Trophoblast cell (in vitro differentiated cells and primary cell): ENCODE results near the gene ATP1A1.

Experiments
- DNase-seq, 2 donors: peaks; one replicate each; pipeline ENCODE4 v3.0.0-alpha.2; 2016
- H2AFZ ChIP-seq: 2 replicates; pipeline ENCODE4 v1.6.1; 2013; ENCODE audit warnings: low read length, moderate library complexity, mild to moderate bottlenecking; ENCODE audit not compliant: insufficient read depth, poor library complexity
- H2AK5ac ChIP-seq: 2 replicates; pipeline ENCODE4 v1.6.1; 2013; ENCODE audit warnings: mild to moderate bottlenecking, low read length
- H2BK120ac ChIP-seq: 2 replicates; pipeline ENCODE4 v1.6.1; 2013; ENCODE audit warnings: low read length, mild to moderate bottlenecking, moderate library complexity; ENCODE audit not compliant: insufficient read depth, poor library complexity
- H2BK12ac ChIP-seq: 2 replicates; pipeline ENCODE4 v1.6.1; 2013; ENCODE audit warnings: mild to moderate bottlenecking, low read length, moderate library complexity
- H2BK5ac ChIP-seq: 2 replicates; pipeline ENCODE4 v1.6.1; 2013; ENCODE audit warnings: low read length, low read depth, moderate library complexity, mild to moderate bottlenecking; ENCODE audit not compliant: poor library complexity
- H3K14ac ChIP-seq: 2 replicates; pipeline ENCODE4 v1.6.1; 2013; ENCODE audit warnings: mild to moderate bottlenecking, low read length
- H3K18ac ChIP-seq: 2 replicates; pipeline ENCODE4 v1.6.1; 2013; ENCODE audit warnings: mild to moderate bottlenecking, low read length
- H3K23ac ChIP-seq: 2 replicates; pipeline ENCODE4 v1.6.1; 2013; ENCODE audit warnings: low read length
- H3K27ac ChIP-seq: 2 replicates; pipeline ENCODE4 v1.5.1; 2013; ENCODE audit warnings: low read depth, mild to moderate bottlenecking, inconsistent platforms, low read length, moderate library complexity
- H3K27me3 ChIP-seq: 2 replicates; pipeline ENCODE4 v1.6.1; 2013; ENCODE audit warnings: inconsistent platforms, mild to moderate bottlenecking, low read length, moderate library complexity; ENCODE audit not compliant: insufficient read depth
- H3K36me3 ChIP-seq, 2 experiments: 1 replicate in 1 of 2; 2 replicates in 1 of 2; pipeline ENCODE4 v1.6.1; 2013; ENCODE audit warnings: low read length in 2 of 2, mild to moderate bottlenecking in 2 of 2, moderate library complexity in 1 of 2; ENCODE audit not compliant: insufficient read depth in 2 of 2, control insufficient read depth in 1 of 2
- H3K4ac ChIP-seq: 2 replicates; pipeline ENCODE4 v1.6.1; 2013; ENCODE audit warnings: low read depth, mild to moderate bottlenecking, low read length, moderate library complexity
- H3K4me1 ChIP-seq, 2 experiments: 1 replicate in 1 of 2; 2 replicates in 1 of 2; pipeline ENCODE4 v1.6.1; 2013; ENCODE audit warnings: low read length in 2 of 2, mild to moderate bottlenecking in 2 of 2, moderate library complexity in 1 of 2; ENCODE audit not compliant: insufficient read depth in 2 of 2, control insufficient read depth in 1 of 2
- H3K4me2 ChIP-seq: 2 replicates; pipeline ENCODE4 v1.6.1; 2013; ENCODE audit warnings: inconsistent platforms, mild to moderate bottlenecking, low read length, moderate library complexity
- H3K4me3 ChIP-seq: 2 replicates; pipeline ENCODE4 v1.5.1; 2013; ENCODE audit warnings: mild to moderate bottlenecking, low read depth, low read length, inconsistent platforms
- H3K79me1 ChIP-seq: one replicate; pipeline ENCODE4 v1.6.1; 2013; ENCODE audit warnings: low read length
- H3K79me2 ChIP-seq: 2 replicates; pipeline ENCODE4 v1.6.1; 2013; ENCODE audit warnings: low read length, mild to moderate bottlenecking; ENCODE audit not compliant: control insufficient read depth, insufficient read depth, poor library complexity
- H3K9ac ChIP-seq: 2 replicates; pipeline ENCODE4 v1.6.1; 2013; ENCODE audit warnings: mild to moderate bottlenecking, low read length
- H3K9me3 ChIP-seq: 2 replicates; pipeline ENCODE4 v1.6.1; 2013; ENCODE audit warnings: low read depth, mild to moderate bottlenecking, control low read depth, inconsistent platforms, low read length; ENCODE audit not compliant: insufficient read depth
- H4K12ac ChIP-seq: 2 replicates; pipeline ENCODE4 v1.6.1; 2013; ENCODE audit warnings: low read depth, mild to moderate bottlenecking, low read length, moderate library complexity
- H4K8ac ChIP-seq: 2 replicates; pipeline ENCODE4 v1.6.1; 2013; ENCODE audit warnings: low read depth, mild to moderate bottlenecking, low read length, moderate library complexity
- H4K91ac ChIP-seq: one replicate; pipeline ENCODE4 v1.6.1; 2013; ENCODE audit warnings: low read depth, mild to moderate bottlenecking, low read length, moderate library complexity
- WGBS: extraction: QIAGEN DNeasy Blood & Tissue Kit; methylation state at CpG from one replicate; pipeline ENCODE4 v1.1.7; 2013; ENCODE audit warnings: missing lambda C conversion rate; ENCODE audit not compliant: insufficient read length, insufficient coverage; ENCODE audit errors: extremely low coverage; 5-methylcytosine and 5-hydroxymethylcytosine counted together

The ATP1A1 gene

DNA sequence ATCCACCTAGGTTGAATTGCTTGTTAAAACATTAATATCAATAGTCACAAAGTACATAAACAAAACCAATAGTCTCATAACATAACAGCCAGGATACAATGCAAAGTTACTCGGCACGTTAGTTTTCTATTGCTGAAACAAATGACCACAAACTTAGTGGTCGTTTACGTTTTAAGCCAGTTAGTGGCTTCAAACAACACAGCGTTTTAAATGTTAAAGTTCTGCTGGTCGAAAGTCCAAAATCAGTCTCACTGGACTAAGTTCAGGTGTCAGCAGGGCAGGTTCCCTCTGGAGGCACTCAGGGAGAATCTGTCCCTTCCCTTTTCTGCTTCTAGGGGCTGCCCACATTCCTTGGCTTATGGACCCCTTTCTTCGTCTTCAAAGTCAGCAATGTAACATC, 35.6 kb upstream of the ATP1A1 start:
- no CpG with 5 or more reads among the region's 7 CpGs for WGBS
- no peak overlapping the region for H3K4me2 ChIP-seq

DNA sequence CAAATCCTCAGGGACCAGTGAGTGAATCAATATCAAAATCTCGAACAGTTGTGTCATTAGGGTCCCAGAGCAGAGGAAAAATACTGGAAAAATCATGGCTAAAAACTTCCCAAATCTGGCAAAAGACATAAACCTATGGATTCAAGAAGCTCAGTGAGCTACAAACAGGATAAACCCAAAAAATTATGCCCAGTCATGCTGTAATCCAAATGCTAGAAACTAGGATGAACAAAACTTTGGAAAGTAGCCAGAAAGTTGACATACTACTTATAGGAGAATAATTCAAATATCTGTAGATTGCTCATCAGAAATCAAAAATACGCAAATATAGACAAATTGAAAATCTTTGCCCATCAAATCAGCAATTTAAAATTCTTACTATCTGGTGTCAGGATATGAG, 34.6 kb upstream of the ATP1A1 start:
- no peak overlapping the region for H2BK120ac ChIP-seq
- no peak overlapping the region for H3K27ac ChIP-seq
- no peak overlapping the region for H3K9ac ChIP-seq
- no peak overlapping the region for H2BK12ac ChIP-seq
- H3K36me3 ChIP-seq: no peaks in the 10 kb centered on the region
- no peak overlapping the region for H3K14ac ChIP-seq
- no peaks in the 10 kb centered on the region for H3K9me3 ChIP-seq
- no peak overlapping the region for H3K4ac ChIP-seq
- no peak for DNase-seq
- H3K79me2 ChIP-seq: no peaks in the 10 kb centered on the region
- H2BK5ac ChIP-seq: no peak overlapping the region
- H3K79me1 ChIP-seq: no peaks in the 10 kb centered on the region
- H3K4me2 ChIP-seq: no peak overlapping the region
- H3K4me3 ChIP-seq: no peak overlapping the region
- no peaks in the 10 kb centered on the region for H3K27me3 ChIP-seq
- H4K8ac ChIP-seq: no peak overlapping the region
- no peak overlapping the region for H2AFZ ChIP-seq
- no peak overlapping the region for H4K12ac ChIP-seq
- no peak overlapping the region for H4K91ac ChIP-seq
- WGBS: no CpG with 5 or more reads among the region's 2 CpGs
- H3K18ac ChIP-seq: no peak overlapping the region
- H2AK5ac ChIP-seq: no peak overlapping the region
- peaks cover 0 to 3% of the 10 kb centered on the region in 2 experiments for H3K4me1 ChIP-seq
- no peak overlapping the region for H3K23ac ChIP-seq

More for the DNA sequence above, 35.6 kb upstream of the ATP1A1 start:
- Histone ChIP-seq H2AK5ac (no peak overlapping the region), H4K8ac (no peak overlapping the region), H3K27ac (no peak overlapping the region), H3K14ac (no peak overlapping the region), H3K18ac (no peak overlapping the region), H3K4ac (no peak overlapping the region), H3K23ac (no peak overlapping the region), H2BK5ac (no peak overlapping the region), H3K9ac (no peak overlapping the region), H4K12ac (no peak overlapping the region), H3K9me3 (no peaks in the 10 kb centered on the region), H3K79me1 (no peaks in the 10 kb centered on the region), H2AFZ (no peak overlapping the region), H3K4me1 (peaks cover 0 to 3% of the 10 kb centered on the region in 2 experiments), H3K79me2 (no peaks in the 10 kb centered on the region), H3K4me3 (no peak overlapping the region), H3K36me3 (no peaks in the 10 kb centered on the region), H3K27me3 (no peaks in the 10 kb centered on the region), H2BK120ac (no peak overlapping the region), H2BK12ac (no peak overlapping the region), H4K91ac (no peak overlapping the region)
- DNase-seq: no peak

DNA sequence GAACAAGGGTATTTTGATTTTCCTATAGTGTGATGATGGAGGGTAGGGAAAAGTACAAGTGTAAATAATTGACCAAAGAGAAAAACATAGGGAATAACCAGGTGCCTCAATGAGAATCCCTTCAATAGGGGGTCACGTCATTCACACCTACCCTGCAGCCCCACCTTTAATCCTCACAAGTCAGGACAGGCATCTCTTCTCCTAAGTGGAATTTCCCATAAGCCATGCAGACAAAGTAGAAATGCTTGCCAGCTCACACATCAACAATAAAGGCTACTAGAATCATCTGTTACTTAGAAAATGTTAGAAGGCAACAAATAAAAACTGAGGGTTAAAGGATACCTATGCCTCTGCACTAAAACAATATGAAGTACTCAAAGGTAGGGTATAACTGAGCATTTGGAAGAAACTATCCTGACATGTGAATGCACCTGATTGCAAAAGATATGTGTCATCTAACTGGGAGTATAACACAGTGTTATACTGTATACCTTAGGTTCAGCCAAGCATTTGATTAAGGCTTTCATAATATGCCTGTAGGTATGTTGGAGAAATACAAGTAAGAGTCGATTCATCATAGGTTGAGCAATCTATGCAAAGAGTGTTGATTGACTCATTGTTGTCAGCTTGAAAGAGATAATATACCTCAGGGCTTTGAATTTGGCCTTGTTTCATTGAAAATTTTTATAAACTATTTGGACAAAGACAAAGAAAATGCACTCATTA, 32.4 kb upstream of the ATP1A1 start:
- no peak overlapping the region for H3K18ac ChIP-seq
- H2BK120ac ChIP-seq: no peak overlapping the region
- no peaks in the 10 kb centered on the region for H3K79me2 ChIP-seq
- no peak overlapping the region for H3K4ac ChIP-seq
- H3K36me3 ChIP-seq: no peaks in the 10 kb centered on the region
- peak overlapping the region; percentile 36 for H3K4me2 ChIP-seq
- H3K27ac ChIP-seq: no peak overlapping the region
- H3K9ac ChIP-seq: no peak overlapping the region
- no peak overlapping the region for H3K14ac ChIP-seq
- no peak overlapping the region for H2AK5ac ChIP-seq
- no peaks in the 10 kb centered on the region for H3K4me1 ChIP-seq
- H4K8ac ChIP-seq: no peak overlapping the region
- no peak overlapping the region for H2AFZ ChIP-seq
- no peaks in the 10 kb centered on the region for H3K9me3 ChIP-seq
- peak in 1 of 2 donors; percentile 71 for DNase-seq
- H3K4me3 ChIP-seq: no peak overlapping the region
- no peak overlapping the region for H2BK5ac ChIP-seq
- no peak overlapping the region for H2BK12ac ChIP-seq
- H3K23ac ChIP-seq: no peak overlapping the region
- no peaks in the 10 kb centered on the region for H3K27me3 ChIP-seq
- no peaks in the 10 kb centered on the region for H3K79me1 ChIP-seq
- H4K12ac ChIP-seq: no peak overlapping the region
- no peak overlapping the region for H4K91ac ChIP-seq
- no CpG with 5 or more reads among the region's 2 CpGs for WGBS

DNA sequence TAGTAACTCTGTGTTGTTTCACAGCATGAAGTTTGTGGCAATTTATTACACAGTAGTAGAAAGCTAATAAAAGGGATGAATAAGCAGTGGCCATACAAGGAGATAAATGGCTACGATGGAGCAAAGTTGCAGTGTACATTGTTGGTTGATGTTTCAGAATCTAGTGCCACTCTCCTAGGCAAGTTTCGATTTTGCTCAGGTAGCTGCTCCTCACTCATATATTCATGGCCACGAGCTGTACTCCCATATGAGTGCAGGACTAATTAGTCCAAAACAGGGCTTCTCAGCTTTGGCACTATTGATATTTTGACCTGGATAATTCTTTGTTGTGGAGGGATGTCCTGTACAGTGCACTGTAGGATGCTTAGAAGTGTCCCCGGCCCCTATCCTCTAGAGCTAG, 30.0 kb upstream of the ATP1A1 start:
- Histone ChIP-seq H3K18ac (no peak overlapping the region), H2BK120ac (no peak overlapping the region), H3K23ac (no peak overlapping the region), H2AK5ac (no peak overlapping the region), H2BK12ac (no peak overlapping the region), H3K4me2 (no peak overlapping the region), H4K12ac (no peak overlapping the region), H3K4ac (no peak overlapping the region), H3K79me2 (no peaks in the 10 kb centered on the region), H2AFZ (no peak overlapping the region), H3K4me3 (no peak overlapping the region), H3K79me1 (no peaks in the 10 kb centered on the region), H3K4me1 (no peaks in the 10 kb centered on the region), H4K91ac (no peak overlapping the region), H4K8ac (no peak overlapping the region), H3K14ac (no peak overlapping the region), H3K27ac (no peak overlapping the region), H3K27me3 (no peaks in the 10 kb centered on the region), H3K9ac (no peak overlapping the region), H3K36me3 (no peaks in the 10 kb centered on the region), H2BK5ac (no peak overlapping the region), H3K9me3 (no peaks in the 10 kb centered on the region)
- no CpG with 5 or more reads among the region's 4 CpGs for WGBS
- no peak for DNase-seq
